ENCODE data around the gene CPO. TPM values are rescaled to one million over a fixed set of nuclear protein-coding genes. Genes with fewer than 3 reads are reported as not detected.

The CPO gene
- polyA plus RNA-seq, 1 donor, result 0.38 TPM

DNA sequence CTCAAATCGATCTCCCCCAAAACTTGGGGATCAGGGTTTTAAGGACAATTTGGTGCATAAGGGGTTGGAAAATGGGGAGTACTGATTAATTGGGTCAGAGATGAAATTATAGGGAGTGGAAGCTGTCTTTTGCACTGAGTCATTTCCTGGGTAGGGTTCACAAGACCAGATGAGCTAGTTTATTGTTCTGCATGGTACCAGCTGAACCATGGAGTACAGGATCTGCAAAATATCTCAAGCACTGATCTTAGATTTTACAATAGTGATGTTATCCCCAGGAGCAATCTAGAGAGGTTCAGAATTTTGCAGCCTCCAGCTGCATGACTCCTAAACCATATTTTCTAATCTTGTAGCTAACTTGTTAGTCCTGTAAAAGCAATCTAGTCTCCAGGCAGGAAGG is 73.1 kb downstream of the CPO start:
- DNase-seq (ENCODE audit: low read depth), result no peak

GRCh38 chr2:207014424-207014823 is 75.1 kb downstream of the CPO start:
- no peak for DNase-seq (ENCODE audit: low read depth)

DNA sequence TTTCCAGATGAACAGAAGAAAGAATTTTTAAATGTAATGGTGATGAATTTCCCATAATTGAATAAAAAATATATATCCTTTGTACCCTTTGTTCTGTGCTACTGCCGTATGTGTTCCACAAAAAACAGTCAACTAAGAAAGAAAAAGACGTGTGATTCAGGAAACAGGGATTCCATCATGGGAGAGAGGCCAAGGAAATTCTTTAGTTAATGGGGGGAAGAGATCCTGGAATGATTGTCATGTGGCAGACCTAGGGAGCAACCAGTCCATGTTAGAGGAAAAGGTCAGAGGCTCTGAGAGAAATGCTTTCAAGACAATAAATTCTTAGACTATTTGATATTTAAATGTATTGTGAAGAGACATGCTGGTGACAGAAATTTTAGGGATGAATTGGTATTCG is 76.6 kb downstream of the CPO start:
- DNase-seq (ENCODE audit: low read depth), result no peak

Other genes starting within 250 kb of the CPO start
- not detected for gene DYTN, start 221.1 kb upstream of the CPO start, polyA plus RNA-seq (ENCODE audit: insufficient read length)
- 0.18 TPM for gene MDH1B, start 174.2 kb upstream of the CPO start, polyA plus RNA-seq (ENCODE audit: insufficient read length)
- 23.7 TPM for gene FASTKD2, start 173.9 kb upstream of the CPO start, polyA plus RNA-seq (ENCODE audit: insufficient read length)
- 12.5 TPM for gene KLF7, start 226.4 kb downstream of the CPO start, polyA plus RNA-seq (ENCODE audit: insufficient read length)